K562 (cell line): Measurements from ENCODE around the gene CEP85L. TPM values are rescaled to one million over a fixed set of nuclear protein-coding genes. Genes with fewer than 3 reads are reported as not detected.

ENCODE experiments used
- ATAC-seq: fragments of 200-7000 bp; cut with Tn5 transposase; 3 replicates; pipeline ENCODE4 v1.9.1; 2020; ENCODE audit warnings: moderate library complexity
- BruUV-seq: library from RNA; stranded (reverse); fragments of 400-500 nt; replicated peaks from 2 replicates; lab custom pipeline; 2021; lab: Mats Ljungman, UMichigan
- CTCF ChIA-PET: fragments of 300-600 bp; formaldehyde crosslinking; extraction: SDS; loops from one replicate; lab custom pipeline; 2021; ENCODE audit warnings: low intra/inter-chr PET ratio; lab: Yijun Ruan, JAX
- POLR2A ChIA-PET: fragments of 300-600, 350-650 bp; sonication (Branson Sonifier 250); formaldehyde crosslinking; extraction: SDS; loops from one replicate; lab custom pipeline; 2021; ENCODE audit warnings: antibody characterized with exemption, inconsistent platforms; lab: Yijun Ruan, JAX
- DNase-seq, 4 experiments: peaks; one replicate each; pipeline versions ENCODE4 v3.0.0 to v3.0.0-alpha.2; 2011 to 2018; ENCODE audit warnings: low spot score in 3 of 4, mixed read lengths in 3 of 4; ENCODE audit errors: extremely low read depth in 1 of 4
- FAIRE-seq: peaks from 2 replicates; lab custom pipeline; 2011; peaks lifted over from hg19 to GRCh38; lab: Jason Lieb, UNC
- H2AFZ ChIP-seq: 2 replicates; pipeline ENCODE4 v1.6.0; 2011; ENCODE audit warnings: low read depth, low read length, control low read depth, inconsistent platforms
- H3K27ac ChIP-seq: fragments of 200-600 bp; 3 replicates; pipeline ENCODE4 v1.8.0; 2011; ENCODE audit warnings: low read depth, mild to moderate bottlenecking, control low read depth, inconsistent platforms, low read length, moderate library complexity, mixed read lengths; ENCODE audit errors: extremely low read depth
- H3K27me3 ChIP-seq, 2 experiments: fragments of 300-600 bp in 1 of 2; 2 replicates in 1 of 2; 3 replicates in 1 of 2; pipeline versions ENCODE4 v1.6.0 to v1.8.0; 2011; ENCODE audit warnings: inconsistent platforms in 2 of 2, low read length in 2 of 2, mild to moderate bottlenecking in 1 of 2, mixed read lengths in 1 of 2, moderate library complexity in 1 of 2; ENCODE audit not compliant: control insufficient read depth in 2 of 2, insufficient read depth in 2 of 2
- H3K36me3 ChIP-seq: fragments of 300-600 bp; 3 replicates; pipeline ENCODE4 v1.8.0; 2011; ENCODE audit warnings: mild to moderate bottlenecking, low read length, inconsistent platforms; ENCODE audit not compliant: control insufficient read depth, insufficient read depth
- H3K4me1 ChIP-seq, 2 experiments: fragments of 200-600 bp in 1 of 2; replicated peaks in 1 of 2; 2 replicates in 1 of 2; 3 replicates in 1 of 2; pipeline versions ENCODE4 v1.5.1 to v1.8.0; 2011; ENCODE audit warnings: inconsistent platforms in 2 of 2, low read length in 2 of 2, mild to moderate bottlenecking in 1 of 2, mixed read lengths in 1 of 2, moderate library complexity in 1 of 2; ENCODE audit not compliant: control insufficient read depth in 2 of 2, insufficient read depth in 2 of 2
- H3K4me2 ChIP-seq: 2 replicates; pipeline ENCODE4 v1.6.1; 2011; ENCODE audit warnings: low read length, control low read depth, inconsistent platforms, mixed read lengths; ENCODE audit not compliant: insufficient read depth
- H3K4me3 ChIP-seq: fragments of 200-600 bp; sonication (generic), shearing (Covaris generic); 2 replicates; pipeline ENCODE4 v1.5.1; 2016; ENCODE audit warnings: control low read depth, inconsistent platforms
- H3K79me2 ChIP-seq: fragments of 200-600 bp; 3 replicates; pipeline ENCODE4 v1.8.0; 2011; ENCODE audit warnings: low read length, inconsistent platforms; ENCODE audit not compliant: control insufficient read depth, insufficient read depth
- H3K9ac ChIP-seq, 2 experiments: 2 replicates each; pipeline versions ENCODE4 v1.6.0 to v1.6.1; 2011; ENCODE audit warnings: low read depth in 2 of 2, low read length in 2 of 2, control low read depth in 1 of 2, inconsistent platforms in 1 of 2, mild to moderate bottlenecking in 1 of 2, mixed read lengths in 1 of 2; ENCODE audit not compliant: insufficient read depth in 1 of 2
- H3K9me1 ChIP-seq: one replicate; pipeline ENCODE4 v1.6.0; 2011; ENCODE audit warnings: inconsistent platforms, mild to moderate bottlenecking, low read length, moderate library complexity; ENCODE audit not compliant: control insufficient read depth, insufficient read depth
- H3K9me3 ChIP-seq: replicated peaks from 2 replicates; pipeline ENCODE4 v1.5.1; 2011; ENCODE audit warnings: low read depth, low read length, inconsistent platforms; ENCODE audit not compliant: control insufficient read depth, insufficient read depth
- H4K20me1 ChIP-seq: replicated peaks from 2 replicates; pipeline ENCODE4 v1.6.1; 2011; ENCODE audit warnings: low read length, inconsistent platforms, mixed read lengths; ENCODE audit not compliant: control insufficient read depth, insufficient read depth
- COPS2 ChIP-seq: fragments of 450-650 bp; conservative IDR thresholded peaks from 2 replicates; pipeline ENCODE4 v1.6.1; 2016; ENCODE audit warnings: mild to moderate bottlenecking, moderate library complexity
- E2F1 ChIP-seq: sonication (generic); formaldehyde crosslinking; IDR thresholded peaks from 2 replicates; pipeline ENCODE4 v1.8.1; 2023; ENCODE audit warnings: mild to moderate bottlenecking, missing genetic modification reagents, moderate library complexity
- ESRRA ChIP-seq: fragments of 450-650 bp; IDR thresholded peaks from 2 replicates; pipeline ENCODE4 v1.6.1; 2014; ENCODE audit warnings: low read depth, mild to moderate bottlenecking, moderate library complexity, borderline replicate concordance
- MED1 ChIP-seq: sonication (generic); formaldehyde crosslinking; IDR thresholded peaks from 2 replicates; pipeline ENCODE4 v1.8.1; 2023; ENCODE audit warnings: missing genetic modification reagents, borderline replicate concordance
- MEIS2 ChIP-seq: fragments of 450-650 bp; IDR thresholded peaks from 2 replicates; pipeline ENCODE4 v1.6.1; 2014; ENCODE audit warnings: mild to moderate bottlenecking; ENCODE audit not compliant: partially characterized antibody
- SMC3 ChIP-seq: conservative IDR thresholded peaks from 2 replicates; pipeline ENCODE4 v1.6.1; 2011; ENCODE audit warnings: low read depth, low read length, improper control_type of control experiment; ENCODE audit not compliant: insufficient read depth
- XRCC4 ChIP-seq: IDR thresholded peaks from one replicate; pipeline ENCODE4 v1.6.1; 2011; ENCODE audit not compliant: insufficient read depth, insufficient read length; ENCODE audit errors: extremely low read depth
- WGBS: fragments of 100-300 bp; shearing (Covaris generic); methylation state at CpG from one replicate; pipeline ENCODE4 v1.1.6; 2016; ENCODE audit warnings: low coverage, mixed read lengths; ENCODE audit not compliant: insufficient coverage; ENCODE audit errors: missing lambda C conversion rate; 5-methylcytosine and 5-hydroxymethylcytosine counted together
- in situ Hi-C: fragments of 300-500 bp; cut with MboI; formaldehyde crosslinking; loops from 4 replicates; pipeline ENCODE4 v1.15.0; 2018; ENCODE audit warnings: inconsistent platforms, mixed read lengths
- intact Hi-C: fragments of 100-400 bp; cut with micrococcal nuclease; formaldehyde crosslinking; loops from 2 replicates; pipeline ENCODE4 v1.14.2; 2022
- polyA plus RNA-seq, 8 experiments: library from polyadenylated mRNA; depleted of rRNA in 4 of 8; stranded (reverse) in 5 of 8; unstranded in 3 of 8; fragments of >200 nt; fragmentation: Nextera tagmentation in 2 of 8; fragmentation: Illumina TruSeq in 1 of 8; extraction: Ambion mirVana in 2 of 8; extraction: Trizol in 1 of 8; gene quantifications; 2 replicates each; pipeline versions ENCODE4 v1.2.1 to v1.2.3, GENCODE V29; 2011 to 2014; ENCODE audit warnings: inconsistent platforms in 1 of 8, missing spikeins in 1 of 8
- total RNA-seq, 7 experiments: library from RNA; depleted of rRNA in 6 of 7; stranded (reverse); fragments of >200 nt in 6 of 7; fragmentation: Illumina TruSeq in 2 of 7; extraction: Trizol in 2 of 7; gene quantifications; 2 replicates each; pipeline versions ENCODE4 v1.2.1 to v1.2.3, GENCODE V29; 2011 to 2021; ENCODE audit warnings: low replicate concordance in 1 of 7
- TF ChIP-seq, protein P1 (sequence below): fragments of 150-350 bp; conservative IDR thresholded peaks from 2 replicates; pipeline ENCODE4 v1.6.1; 2014; ENCODE audit warnings: low read length

Gene CEP85L
- total and polyA plus RNA-seq, 9 of the 15 experiments (the other 6 are each of a cell fraction or from before 2014, with no cell fraction given), result 4.5 to 15.8 (median 8.3) TPM

DNA sequence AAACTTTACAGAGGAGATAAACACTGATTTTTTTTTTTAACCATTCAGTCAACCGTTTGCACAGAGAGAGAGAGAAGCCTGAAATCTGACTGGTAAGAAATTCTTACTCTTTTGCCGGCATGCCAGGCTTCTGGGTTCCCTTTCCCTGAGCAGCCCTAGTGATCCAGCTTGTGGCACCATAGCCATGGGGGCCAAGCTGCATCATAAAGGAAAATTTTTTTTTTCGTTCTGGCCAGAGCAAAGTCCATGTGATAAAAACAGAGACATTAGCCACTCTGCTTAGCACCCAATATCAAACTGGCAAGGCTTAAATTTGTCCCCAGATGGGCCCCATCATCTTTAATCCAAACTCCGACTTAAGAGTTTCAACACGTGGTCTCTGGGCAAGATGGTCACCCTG lies 44.5 kb downstream of the CEP85L start (continued):
- TF ChIP-seq COPS2, result no peak
- no peak for TF ChIP-seq SMC3
- no peak for TF ChIP-seq MED1 (CRISPR knock-in tag)
- no peak for TF ChIP-seq E2F1 (CRISPR knock-in tag)
- no peak for TF ChIP-seq XRCC4
- TF ChIP-seq, all 486 proteins: peak for 0

DNA sequence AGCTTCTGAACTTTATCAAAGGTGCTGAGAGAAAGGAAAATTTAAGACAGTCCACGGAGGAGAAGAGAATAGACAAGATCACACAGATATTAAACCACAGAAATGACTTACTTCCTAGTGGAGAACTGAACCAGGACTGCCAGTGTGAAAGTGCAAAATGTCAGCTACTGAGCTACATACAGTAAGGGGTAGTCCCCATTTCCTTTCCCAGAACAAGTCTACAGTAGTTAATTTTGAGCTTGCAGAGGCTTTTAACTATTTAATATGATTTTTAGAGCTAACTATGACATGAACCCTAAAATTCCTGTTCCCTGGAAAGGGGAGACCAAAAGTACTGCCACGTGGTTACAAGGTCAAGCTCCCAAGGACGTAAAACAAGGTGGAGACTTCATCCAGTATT lies 45.1 kb downstream of the CEP85L start:
- Histone ChIP-seq H4K20me1 (no peaks in the 10 kb centered on the region), H3K9me1 (no peaks in the 10 kb centered on the region), H3K79me2 (peaks cover 15% of the 10 kb centered on the region; the same call in 2 of the 3 replicates), H3K9ac (no peak overlapping the region), H3K27me3 (no peaks in the 10 kb centered on the region), H3K9me3 (peaks cover 4% of the 10 kb centered on the region; the same call in 1 of the 2 replicates), H3K27ac (0 out of 3 replicates have a peak overlapping the region, but pooled peaks have one; percentile 17), H3K4me3 (no peak overlapping the region), H3K4me2 (no peak overlapping the region), H3K4me1 (no peaks in the 10 kb centered on the region), H2AFZ (no peak overlapping the region), H3K36me3 (no peaks in the 10 kb centered on the region)
- in situ Hi-C loops (no loop called here), intact Hi-C loops (no loop called here)
- POLR2A ChIA-PET, result interaction anchor here (0.6 to 1.1 kb wide), 4 partner anchors 9 to 94 kb away, joined by 3 to 5 read pairs (median 4); no protein-coding TSS in a partner anchor
- no TSS peak for BruUV-seq
- DNase-seq, result peak in 1 of 4 experiments; percentile 17
- FAIRE-seq, result no peak
- 29% methylated on average over 3 of the region's 3 CpGs for WGBS
- peak; percentile 71 for ATAC-seq
- CTCF ChIA-PET, result no interaction called here
- TF ChIP-seq MEIS2 (peak; percentile 14), ESRRA (peak; percentile 80)
- TF ChIP-seq, protein P1, sequence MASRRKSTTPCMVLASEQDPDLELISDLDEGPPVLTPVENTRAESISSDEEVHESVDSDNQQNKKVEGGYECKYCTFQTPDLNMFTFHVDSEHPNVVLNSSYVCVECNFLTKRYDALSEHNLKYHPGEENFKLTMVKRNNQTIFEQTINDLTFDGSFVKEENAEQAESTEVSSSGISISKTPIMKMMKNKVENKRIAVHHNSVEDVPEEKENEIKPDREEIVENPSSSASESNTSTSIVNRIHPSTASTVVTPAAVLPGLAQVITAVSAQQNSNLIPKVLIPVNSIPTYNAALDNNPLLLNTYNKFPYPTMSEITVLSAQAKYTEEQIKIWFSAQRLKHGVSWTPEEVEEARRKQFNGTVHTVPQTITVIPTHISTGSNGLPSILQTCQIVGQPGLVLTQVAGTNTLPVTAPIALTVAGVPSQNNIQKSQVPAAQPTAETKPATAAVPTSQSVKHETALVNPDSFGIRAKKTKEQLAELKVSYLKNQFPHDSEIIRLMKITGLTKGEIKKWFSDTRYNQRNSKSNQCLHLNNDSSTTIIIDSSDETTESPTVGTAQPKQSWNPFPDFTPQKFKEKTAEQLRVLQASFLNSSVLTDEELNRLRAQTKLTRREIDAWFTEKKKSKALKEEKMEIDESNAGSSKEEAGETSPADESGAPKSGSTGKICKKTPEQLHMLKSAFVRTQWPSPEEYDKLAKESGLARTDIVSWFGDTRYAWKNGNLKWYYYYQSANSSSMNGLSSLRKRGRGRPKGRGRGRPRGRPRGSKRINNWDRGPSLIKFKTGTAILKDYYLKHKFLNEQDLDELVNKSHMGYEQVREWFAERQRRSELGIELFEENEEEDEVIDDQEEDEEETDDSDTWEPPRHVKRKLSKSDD, result no peak
